Left renal pelvis (tissue), 4 donors: ENCODE data around the gene SLC35B2. TPM values are rescaled to one million over a fixed set of nuclear protein-coding genes. Genes with fewer than 3 reads are reported as not detected.
A peak's percentile ranks its signal among the peaks of the same experiment; 100 is the strongest.

Experiments
- DNase-seq, 4 donors: peaks; one replicate each; pipeline ENCODE4 v3.0.0-alpha.2; 2013; ENCODE audit warnings: low read depth in 4 of 4, low spot score in 3 of 4
- polyA plus RNA-seq, 4 donors: library from polyadenylated mRNA; unstranded; fragments of 120-200 nt; gene quantifications; one replicate each; pipeline ENCODE4 v1.2.1, GENCODE V29; 2013; ENCODE audit not compliant: insufficient read length in 4 of 4

The SLC35B2 gene
- polyA plus RNA-seq, 4 donors, result 51.5 to 57.5 (median 54.1) TPM

DNA sequence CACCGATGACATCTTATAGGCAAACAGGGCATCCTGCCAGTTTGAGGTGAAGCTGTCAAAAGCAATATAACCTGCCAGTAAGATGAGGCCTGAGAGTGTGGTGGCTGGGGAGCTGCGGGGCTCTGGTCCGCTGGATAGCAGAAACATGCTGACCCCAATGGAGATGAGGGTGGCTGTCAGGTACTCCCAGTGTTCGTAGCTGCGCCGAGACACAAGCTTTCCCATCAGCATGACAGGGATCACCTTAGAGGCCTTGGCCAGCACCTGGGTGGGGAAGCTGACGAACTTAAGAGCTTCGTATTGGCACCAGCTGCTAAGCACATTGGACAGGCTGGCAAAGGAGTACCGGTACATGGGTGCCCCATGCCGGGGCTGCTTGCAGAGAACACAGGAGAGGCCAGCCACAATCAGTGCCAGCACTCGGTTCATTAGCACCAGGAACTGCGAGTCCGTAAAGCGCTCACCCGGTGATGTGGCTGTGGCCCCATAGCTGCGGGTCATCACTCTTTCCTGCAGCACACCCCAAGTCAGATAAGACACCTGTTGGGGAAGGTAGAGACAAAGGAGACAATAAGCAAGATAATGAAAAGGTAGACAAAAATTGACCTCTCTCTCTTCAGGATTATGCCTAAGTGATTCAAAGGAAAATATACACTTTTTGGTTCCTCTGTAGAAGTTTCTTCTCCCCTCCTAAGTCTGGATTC is 2.1 kb downstream of the SLC35B2 start:
- DNase-seq, result no peak

DNA sequence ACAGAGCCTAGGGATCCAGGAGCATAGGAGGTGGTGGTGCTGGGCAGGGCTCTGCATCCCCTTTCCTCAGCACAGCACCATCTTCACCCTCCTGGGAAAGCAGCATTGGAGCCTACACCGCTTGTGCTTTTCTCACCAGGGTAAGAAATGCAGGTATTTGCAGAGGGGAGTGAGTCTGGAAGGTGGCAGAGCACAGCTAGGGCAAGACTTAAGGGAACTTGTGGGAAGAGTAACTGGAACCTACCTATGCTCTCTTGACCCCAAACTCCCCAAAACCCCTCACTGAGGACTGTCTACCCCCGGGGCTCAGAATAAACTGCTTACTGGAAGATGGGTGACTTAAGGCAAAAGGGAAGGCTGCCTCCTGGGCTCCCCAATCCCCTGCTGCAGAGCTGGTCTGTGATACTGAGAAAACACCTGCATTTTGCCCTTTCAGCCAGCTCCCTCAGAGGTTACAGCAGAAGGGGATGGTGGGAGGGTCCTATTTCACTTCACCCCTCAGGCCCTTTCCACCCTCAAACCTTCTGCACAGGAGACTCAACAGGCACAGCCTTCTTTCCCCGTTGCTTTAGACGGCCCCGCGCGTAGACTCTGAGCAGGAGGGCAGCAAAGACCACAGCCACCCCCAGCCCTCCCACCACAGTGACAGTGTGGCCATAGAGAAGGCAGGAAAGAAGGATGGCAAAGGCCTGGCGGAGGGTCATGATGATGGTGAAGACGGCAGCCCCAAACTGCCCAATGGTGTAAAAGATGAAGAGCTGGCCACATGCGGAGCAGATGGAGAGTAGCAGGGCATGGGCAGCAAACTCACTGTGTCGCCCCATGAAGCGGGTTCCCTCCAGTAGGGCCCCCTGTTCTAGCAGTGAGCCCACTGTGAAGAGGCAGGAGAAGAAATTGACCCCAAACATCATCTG is 2.9 kb downstream of the SLC35B2 start:
- DNase-seq, result no peak

DNA sequence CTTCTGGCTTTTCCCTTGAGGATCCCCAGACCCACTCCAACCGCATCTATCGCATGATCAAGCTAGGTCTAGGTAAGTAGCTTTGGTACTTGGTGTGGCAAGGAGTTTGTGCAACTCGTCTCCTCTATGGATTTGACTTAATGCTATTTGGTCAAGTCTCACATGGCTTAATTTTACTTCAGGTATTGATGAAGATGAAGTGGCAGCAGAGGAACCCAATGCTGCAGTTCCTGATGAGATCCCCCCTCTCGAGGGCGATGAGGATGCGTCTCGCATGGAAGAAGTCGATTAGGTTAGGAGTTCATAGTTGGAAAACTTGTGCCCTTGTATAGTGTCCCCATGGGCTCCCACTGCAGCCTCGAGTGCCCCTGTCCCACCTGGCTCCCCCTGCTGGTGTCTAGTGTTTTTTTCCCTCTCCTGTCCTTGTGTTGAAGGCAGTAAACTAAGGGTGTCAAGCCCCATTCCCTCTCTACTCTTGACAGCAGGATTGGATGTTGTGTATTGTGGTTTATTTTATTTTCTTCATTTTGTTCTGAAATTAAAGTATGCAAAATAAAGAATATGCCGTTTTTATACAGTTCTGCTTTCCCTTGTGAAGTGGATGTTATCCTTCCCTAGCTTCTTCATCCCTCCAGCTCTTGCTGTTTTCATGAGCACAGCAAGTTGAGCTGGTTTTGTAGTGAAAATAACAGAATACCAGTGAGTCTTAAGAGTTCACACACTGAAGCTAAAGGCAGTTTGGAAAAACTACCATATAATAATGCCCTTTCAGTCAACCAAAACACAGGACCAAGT is 3.8 kb downstream of the SLC35B2 start:
- no peak for DNase-seq

DNA sequence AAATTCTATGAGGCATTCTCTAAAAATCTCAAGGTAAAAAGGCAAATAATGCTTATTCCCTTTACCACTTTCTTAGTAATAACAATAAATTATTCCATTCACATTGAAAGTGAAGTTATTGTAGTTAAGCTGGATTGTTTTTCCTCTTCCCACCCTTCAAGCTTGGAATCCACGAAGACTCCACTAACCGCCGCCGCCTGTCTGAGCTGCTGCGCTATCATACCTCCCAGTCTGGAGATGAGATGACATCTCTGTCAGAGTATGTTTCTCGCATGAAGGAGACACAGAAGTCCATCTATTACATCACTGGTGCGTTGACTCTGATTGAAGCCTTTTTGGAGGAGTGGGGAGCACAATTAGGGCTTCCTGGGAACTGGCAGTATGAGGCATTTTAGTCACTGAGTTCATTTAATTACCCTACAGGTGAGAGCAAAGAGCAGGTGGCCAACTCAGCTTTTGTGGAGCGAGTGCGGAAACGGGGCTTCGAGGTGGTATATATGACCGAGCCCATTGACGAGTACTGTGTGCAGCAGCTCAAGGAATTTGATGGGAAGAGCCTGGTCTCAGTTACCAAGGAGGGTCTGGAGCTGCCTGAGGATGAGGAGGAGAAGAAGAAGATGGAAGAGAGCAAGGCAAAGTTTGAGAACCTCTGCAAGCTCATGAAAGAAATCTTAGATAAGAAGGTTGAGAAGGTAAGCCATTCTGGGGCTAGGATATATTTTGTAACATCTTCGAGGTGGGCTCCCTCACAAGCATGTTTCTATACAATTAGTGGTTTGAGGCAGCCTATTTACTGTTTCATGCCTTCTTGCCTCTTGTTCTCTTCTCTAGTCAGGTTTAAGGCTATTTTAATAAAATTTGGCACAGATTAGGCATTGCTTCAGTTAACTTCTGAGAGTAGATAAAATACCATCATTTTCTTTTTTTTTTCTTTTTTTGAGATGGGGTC is 5.5 kb downstream of the SLC35B2 start:
- no peak for DNase-seq

DNA sequence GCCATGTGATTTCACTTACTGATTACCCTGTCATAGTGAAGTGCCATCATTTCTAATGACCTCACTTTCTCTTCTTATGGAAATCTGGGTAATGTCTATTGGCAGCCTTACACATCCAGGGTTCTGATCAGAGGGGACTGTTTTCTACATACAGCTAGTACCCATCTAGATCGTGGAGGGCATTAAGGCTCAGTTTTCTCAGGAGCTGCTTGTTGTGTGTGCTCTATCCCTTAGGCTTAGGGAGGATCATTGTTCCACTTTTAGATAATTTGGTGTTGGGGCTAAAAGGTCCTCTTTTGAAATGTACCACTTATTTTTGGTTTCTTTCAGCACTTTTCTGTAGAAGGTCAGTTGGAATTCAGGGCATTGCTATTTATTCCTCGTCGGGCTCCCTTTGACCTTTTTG is 6.6 kb downstream of the SLC35B2 start:
- DNase-seq, result no peak

DNA sequence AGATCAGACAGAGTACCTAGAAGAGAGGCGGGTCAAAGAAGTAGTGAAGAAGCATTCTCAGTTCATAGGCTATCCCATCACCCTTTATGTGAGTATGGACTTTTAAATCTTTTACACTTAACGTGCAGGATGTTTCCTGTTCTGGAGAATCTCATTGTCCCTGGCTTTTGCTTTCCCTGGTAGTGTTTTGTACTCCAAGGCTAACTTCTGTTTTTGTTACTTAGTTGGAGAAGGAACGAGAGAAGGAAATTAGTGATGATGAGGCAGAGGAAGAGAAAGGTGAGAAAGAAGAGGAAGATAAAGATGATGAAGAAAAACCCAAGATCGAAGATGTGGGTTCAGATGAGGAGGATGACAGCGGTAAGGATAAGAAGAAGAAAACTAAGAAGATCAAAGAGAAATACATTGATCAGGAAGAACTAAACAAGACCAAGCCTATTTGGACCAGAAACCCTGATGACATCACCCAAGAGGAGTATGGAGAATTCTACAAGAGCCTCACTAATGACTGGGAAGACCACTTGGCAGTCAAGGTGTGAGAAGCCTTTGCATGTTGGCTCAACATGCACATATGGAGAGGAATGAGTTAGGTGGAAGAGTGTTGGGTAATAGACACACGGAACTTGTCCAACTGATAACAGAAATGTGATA is 7.1 kb downstream of the SLC35B2 start:
- DNase-seq, result no peak

DNA sequence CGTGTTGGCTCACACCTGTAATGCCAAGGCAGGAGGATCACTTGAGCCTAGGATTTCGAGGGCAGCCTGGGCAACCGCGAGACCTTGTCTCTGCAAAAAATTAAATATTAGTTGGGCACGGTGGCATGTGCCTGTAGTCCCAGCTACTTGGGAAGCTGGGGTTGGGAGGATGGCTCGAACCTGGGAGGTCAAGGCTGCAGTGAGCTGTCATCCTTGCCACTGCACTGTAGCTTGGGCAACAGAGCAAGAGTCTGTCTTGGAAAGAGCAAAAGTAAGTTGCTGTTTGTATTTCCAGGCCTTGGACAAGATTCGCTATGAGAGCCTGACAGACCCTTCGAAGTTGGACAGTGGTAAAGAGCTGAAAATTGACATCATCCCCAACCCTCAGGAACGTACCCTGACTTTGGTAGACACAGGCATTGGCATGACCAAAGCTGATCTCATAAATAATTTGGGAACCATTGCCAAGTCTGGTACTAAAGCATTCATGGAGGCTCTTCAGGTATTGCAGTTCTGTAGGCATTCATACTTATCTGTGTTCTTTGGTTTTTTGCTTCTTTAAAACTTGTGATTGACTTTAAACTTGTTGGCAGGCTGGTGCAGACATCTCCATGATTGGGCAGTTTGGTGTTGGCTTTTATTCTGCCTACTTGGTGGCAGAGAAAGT is 8.1 kb downstream of the SLC35B2 start:
- no peak for DNase-seq

DNA sequence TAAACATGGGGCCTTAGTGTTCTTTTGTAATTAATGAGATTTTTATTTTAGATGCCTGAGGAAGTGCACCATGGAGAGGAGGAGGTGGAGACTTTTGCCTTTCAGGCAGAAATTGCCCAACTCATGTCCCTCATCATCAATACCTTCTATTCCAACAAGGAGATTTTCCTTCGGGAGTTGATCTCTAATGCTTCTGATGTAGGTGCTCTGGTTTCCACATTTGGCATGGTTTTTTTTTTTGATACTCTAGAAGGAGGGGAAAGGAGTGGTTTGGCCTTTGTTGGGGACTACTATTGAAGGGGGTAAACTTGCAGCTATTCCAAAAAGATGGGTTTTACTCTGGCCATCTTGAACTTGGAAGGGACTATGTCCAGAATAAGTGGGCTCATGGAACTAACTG is 8.7 kb downstream of the SLC35B2 start:
- DNase-seq, result no peak

DNA sequence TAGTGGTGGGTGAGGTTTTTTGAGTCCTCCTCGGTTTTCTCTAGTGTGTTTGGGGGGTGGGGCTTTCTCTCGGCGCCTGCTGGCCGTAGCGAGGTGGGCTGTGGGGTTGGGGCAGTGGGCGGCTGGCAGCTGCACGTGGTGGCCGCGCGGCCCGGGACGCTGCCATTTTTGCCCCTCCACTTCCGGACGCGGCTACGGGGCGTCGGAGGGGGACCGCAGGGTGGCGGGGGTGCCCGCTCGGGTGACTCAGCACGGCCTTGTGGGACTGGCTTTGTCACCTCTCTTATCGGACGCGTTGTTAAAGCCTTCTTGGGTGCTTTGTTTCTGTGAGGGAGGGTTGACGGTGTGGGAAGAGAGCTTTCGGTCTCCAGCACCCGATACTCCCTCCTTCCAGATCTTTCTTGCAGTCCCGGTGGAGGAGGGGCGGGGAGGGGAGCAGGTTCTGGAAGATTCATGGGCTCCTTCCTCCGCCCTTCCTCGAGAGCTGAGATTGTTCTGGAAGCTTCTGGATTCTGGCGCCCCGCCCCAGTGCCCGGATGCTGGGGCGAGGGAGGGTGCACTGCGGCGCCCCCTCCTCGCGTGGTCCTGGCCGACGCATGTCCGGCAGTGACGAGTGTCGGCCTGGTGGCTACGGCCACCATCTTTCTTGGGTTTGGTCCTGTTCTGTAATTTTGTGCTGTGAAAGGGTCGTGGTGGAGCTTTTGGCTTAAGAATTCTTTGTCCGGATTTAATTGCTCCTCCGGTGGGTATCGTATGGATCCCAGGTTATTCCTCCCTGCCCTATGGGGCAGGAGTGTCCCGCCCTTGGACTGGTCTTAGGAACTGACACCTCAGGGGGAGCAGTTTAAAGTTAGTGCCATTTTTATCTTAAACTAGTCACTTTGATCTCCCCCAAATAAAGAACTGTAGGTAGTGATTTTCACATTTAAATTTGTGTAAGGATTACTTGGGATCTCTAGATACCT is 9.7 kb downstream of the SLC35B2 start:
- DNase-seq, result no peak

DNA sequence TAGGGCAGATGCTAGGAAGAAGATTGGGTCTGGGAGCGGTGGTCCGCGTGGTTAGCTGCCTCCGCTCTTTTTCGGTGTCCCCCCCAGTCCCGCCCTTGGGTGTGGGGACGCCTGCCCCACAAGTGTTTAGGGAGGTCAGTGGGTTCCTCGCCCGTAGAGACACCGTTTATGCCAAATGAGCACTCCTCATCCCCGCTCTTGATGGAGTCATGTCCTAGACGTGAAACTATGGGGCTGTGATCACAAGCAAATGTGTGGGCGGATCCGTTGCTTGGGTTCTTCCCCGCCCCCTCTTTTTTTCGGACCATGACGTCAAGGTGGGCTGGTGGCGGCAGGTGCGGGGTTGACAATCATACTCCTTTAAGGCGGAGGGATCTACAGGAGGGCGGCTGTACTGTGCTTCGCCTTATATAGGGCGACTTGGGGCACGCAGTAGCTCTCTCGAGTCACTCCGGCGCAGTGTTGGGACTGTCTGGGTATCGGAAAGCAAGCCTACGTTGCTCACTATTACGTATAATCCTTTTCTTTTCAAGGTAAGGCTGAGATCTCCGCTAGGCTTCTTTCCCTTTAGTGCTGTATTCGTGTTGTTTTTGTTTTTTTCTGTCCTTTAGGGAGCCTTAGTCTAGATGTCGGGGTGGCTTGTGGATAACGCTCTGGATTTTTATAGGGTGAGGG is 10.5 kb downstream of the SLC35B2 start, which contains the start of gene HSP90AB1:
TSS of gene HSP90AB1 (plus strand) at position 439 of the 675 bp plus-strand sequence. CDS start 1,529 bp downstream, outside the sequence.
- peak; percentile 89 to 96 (median 90) for DNase-seq

DNA sequence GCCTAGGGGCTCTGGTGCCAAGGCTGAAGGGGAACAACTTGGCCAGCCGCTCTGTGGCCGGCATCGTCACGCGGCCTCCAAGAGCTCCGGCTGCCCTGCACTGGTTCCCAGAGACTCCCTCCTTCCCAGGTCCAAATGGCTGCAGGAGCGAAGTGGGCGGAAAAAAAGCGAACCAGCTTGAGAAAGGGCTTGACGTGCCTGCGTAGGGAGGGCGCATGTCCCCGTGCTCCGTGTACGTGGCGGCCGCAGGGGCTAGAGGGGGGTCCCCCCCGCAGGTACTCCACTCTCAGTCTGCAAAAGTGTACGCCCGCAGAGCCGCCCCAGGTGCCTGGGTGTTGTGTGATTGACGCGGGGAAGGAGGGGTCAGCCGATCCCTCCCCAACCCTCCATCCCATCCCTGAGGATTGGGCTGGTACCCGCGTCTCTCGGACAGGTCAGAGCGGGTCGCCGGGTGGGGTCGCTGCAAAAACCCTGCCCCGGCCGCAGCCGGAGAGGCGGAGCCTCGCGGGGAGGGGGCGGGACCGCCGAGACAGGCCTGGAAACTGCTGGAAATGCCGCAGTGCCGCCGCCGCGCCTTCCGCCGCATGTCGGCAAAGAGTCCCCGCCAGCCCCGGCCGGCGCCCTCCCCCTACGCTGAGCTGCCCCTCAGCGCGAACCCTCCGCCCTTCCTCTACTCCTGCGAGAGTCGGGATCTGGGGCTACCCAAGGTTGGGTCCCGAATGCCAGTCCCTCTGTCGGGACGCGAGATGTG is 11.2 kb downstream of the SLC35B2 start:
- DNase-seq, result no peak

DNA sequence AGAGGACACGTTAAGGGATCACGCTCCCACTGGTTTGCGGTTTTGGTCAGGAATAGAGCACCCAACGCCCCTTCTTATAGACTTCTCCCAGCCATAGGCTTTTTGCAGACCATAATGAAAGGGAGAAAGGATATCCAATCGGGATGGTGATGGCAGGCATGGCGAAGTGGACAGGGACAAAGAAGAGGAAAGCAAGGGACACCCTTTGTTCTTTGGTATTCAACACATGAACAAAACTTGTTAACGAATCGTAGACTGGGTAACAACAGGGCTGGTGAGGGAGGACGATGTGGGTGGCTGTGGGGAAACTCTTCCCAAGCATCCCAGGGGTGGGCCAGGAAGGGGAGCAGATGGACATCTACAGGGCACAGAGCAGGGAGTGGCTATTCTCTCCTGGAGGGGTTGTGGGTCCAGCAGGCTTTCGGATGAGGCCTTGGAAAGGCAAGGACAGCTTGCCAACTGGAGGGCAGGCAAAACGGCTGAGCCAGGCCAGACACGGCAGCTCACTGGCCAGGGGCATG is 11.9 kb downstream of the SLC35B2 start:
- no peak for DNase-seq

DNA sequence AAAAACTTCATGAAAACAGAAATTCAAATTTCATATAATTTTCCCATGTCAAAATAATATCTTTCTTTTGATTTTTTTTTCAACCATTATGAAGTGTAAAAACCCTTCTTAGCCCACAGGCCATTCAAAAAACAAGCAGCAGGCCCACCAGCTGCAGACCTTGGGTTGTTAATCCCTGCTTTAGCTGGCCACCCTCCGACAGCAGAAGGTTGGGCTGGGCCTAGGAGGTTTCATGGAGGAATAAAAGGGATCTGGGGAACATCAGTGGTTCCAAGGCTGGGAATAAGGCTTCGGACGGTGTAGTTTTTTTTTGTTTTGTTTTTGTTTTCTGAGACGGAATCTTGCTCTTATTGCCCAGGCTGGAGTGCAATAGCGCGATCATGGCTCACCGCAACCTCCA is 14.0 kb downstream of the SLC35B2 start:
- no peak for DNase-seq

DNA sequence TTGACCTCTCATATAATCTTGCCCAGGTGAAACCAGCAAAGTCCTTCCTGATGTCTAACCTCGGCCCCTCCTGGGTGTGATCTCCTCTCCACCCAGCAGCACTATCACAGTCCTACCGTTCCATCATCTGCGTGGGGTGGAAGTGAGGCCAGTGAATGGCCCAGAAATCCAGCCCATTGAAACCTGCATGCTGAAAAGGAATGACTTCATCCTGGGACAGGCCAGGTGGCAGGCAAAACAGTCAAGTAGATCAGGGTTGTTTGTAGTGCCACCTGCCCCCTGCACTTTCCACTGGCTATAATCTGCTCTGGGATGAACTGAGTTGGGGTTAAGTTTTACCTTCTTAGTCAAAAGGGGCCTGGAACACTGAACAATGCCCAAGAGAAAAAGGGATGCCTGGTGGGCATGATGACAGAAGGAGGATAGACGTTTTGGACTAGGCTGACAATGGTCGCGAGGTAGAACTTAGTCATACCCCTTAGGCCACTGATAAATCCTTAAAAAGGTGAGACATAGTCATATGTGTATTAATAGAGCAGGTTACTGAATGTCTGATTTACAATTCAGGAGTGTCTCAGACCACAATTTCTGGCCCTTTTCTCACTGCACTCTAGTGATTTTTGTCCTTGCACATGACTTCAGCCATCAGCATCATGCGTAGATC is 18.5 kb downstream of the SLC35B2 start:
- DNase-seq, result no peak

DNA sequence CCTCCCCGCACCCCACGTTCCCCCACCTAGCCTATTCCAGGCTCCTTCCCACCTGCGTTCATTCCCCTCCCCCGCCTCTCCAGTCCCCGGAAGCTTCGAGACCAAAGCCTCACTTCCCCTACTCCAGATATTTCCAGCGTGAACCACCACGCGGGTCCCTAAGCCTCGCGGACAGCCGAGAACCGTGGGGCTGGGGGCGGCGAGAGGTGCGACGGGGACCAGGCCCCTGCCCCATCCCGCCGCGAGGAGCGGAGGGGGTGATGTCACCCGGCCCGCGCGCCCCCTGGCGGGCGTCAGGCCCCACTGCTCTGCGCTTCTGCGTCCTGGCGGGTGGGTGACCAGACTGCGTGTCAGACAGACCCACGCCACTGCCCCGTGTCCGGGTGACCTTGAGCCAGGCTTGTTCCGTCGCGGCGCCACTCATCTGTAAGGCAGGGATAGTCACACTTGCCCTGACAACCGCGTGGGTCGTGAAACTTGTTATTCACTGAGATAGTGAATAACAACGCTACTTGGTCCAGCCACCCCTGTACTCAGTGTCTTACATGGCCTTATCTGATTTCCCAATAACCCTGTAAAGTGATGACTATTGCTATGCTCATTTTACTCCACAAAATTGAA is 19.4 kb downstream of the SLC35B2 start:
- no peak for DNase-seq
